ENCODE data around the gene PKD1L1.
"Not testable (repeated sequence)": the region's sequence is repeated elsewhere in the genome, so short reads cannot be mapped to it uniquely, and the experiment has no call there.

The PKD1L1 gene, protein sequence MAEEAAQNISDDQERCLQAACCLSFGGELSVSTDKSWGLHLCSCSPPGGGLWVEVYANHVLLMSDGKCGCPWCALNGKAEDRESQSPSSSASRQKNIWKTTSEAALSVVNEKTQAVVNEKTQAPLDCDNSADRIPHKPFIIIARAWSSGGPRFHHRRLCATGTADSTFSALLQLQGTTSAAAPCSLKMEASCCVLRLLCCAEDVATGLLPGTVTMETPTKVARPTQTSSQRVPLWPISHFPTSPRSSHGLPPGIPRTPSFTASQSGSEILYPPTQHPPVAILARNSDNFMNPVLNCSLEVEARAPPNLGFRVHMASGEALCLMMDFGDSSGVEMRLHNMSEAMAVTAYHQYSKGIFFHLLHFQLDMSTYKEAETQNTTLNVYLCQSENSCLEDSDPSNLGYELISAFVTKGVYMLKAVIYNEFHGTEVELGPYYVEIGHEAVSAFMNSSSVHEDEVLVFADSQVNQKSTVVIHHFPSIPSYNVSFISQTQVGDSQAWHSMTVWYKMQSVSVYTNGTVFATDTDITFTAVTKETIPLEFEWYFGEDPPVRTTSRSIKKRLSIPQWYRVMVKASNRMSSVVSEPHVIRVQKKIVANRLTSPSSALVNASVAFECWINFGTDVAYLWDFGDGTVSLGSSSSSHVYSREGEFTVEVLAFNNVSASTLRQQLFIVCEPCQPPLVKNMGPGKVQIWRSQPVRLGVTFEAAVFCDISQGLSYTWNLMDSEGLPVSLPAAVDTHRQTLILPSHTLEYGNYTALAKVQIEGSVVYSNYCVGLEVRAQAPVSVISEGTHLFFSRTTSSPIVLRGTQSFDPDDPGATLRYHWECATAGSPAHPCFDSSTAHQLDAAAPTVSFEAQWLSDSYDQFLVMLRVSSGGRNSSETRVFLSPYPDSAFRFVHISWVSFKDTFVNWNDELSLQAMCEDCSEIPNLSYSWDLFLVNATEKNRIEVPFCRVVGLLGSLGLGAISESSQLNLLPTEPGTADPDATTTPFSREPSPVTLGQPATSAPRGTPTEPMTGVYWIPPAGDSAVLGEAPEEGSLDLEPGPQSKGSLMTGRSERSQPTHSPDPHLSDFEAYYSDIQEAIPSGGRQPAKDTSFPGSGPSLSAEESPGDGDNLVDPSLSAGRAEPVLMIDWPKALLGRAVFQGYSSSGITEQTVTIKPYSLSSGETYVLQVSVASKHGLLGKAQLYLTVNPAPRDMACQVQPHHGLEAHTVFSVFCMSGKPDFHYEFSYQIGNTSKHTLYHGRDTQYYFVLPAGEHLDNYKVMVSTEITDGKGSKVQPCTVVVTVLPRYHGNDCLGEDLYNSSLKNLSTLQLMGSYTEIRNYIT (N-terminal part only)

GRCh38 chr7:47948141-47948790 is at the start of gene PKD1L1:
TSS of gene PKD1L1 (minus strand) at chr7:47948466. CDS start at chr7:47948440, 26 bp downstream.
- no peak for DNase-seq

GRCh38 chr7:47992446-47992845 is 44.2 kb upstream of the PKD1L1 start:
- DNase-seq, result no peak

DNA sequence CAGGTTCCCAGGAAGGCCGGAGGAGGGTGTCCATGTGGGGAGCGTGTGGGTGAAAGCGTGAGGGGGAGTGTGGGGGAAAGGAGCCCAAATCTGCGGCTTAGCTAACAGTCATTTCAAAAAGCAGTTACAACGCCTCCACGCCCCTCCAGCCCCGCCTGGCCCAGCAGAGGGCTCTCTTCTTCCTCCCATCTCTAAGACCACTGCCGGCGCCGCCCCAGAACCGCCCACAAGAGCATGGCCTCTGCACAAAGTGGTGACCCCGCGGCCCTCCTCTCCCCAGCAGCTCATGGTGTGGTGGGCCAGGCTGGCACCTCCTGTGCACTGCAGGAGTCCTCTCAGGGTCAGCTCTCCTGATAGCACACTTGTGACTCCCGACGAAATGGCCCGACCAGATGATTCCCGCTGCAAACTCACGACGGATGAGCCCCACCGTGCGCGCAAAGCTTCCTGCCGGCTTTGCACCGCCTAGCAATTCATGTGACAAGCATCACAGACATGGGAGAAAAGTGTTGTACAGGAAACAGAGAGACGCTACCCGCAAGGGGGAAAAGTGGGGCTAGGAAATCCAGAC is 43.6 kb upstream of the PKD1L1 start:
- peak; percentile 22 for DNase-seq

DNA sequence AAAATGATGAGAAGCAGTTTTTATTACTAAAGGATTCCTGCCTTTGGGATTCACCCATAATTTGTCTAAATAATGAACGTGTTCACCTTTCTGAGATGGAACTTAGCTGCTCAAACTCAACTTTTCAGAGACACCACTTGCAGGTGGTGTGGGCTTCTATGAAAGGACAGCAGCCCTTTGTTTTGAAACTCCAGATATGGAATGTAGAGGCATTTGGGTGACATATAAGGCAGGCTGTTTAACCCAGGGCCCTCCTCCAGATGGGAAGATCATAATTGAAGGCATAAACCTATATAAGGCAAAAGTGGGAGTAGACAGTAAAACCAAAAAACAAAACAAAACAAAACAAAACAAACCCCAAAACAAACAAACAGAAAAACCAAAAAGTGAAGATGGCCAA is 43.0 kb upstream of the PKD1L1 start:
- DNase-seq, result no peak

DNA sequence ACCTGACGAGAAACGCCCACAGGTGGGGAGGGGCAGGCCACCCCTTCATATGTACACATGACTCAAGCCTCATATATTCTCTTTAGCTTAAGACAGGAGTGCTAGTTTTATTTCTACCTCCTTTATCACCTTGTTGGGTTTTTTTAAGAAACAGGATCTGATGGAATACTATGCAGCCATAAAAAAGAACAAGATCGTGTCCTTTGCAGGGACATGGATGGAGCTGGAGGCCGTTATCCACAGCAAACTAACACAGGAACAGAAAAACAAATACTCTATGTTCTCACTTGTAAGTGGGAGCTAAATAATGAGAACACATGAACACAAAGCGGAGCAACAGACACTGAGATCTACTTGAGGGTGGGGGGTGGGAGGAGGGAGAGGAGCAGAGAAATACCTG is 42.3 kb upstream of the PKD1L1 start:
- no peak for DNase-seq

DNA sequence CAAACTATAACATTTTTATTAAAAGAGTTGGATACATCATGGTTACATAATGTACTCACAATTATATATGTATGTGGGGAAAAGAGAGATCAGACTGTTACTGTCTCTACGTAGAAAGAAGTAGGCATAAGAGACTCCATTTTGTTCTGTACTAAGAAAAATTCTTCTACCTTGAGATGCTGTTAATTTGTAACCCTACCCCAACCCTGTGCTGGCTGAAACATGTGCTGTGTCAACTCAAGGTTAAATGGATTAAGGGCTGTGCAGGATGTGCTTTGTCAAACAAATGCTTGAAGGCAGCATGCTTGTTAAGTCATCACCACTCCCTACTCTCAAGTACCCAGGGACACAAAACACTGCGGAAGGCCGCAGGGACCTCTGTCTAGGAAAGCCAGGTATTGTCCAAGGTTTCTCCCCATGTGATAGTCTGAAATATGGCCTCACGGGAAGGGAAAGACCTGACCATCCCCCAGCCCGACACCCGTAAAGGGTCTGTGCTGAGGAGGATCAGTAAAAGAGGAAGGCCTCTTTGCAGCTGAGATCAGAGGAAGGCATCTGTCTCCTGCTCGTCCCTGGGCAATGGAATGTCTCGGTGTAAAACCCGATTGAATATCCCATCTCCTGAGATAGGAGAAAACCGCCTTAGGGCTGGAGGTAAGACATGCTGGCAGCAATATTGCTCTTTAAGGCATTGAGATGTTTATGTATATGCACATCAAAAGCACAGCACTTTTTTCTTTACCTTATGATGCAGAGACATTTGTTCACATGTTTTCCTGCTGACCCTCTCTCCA is 41.5 kb upstream of the PKD1L1 start:
- not testable (repeated sequence) for DNase-seq

DNA sequence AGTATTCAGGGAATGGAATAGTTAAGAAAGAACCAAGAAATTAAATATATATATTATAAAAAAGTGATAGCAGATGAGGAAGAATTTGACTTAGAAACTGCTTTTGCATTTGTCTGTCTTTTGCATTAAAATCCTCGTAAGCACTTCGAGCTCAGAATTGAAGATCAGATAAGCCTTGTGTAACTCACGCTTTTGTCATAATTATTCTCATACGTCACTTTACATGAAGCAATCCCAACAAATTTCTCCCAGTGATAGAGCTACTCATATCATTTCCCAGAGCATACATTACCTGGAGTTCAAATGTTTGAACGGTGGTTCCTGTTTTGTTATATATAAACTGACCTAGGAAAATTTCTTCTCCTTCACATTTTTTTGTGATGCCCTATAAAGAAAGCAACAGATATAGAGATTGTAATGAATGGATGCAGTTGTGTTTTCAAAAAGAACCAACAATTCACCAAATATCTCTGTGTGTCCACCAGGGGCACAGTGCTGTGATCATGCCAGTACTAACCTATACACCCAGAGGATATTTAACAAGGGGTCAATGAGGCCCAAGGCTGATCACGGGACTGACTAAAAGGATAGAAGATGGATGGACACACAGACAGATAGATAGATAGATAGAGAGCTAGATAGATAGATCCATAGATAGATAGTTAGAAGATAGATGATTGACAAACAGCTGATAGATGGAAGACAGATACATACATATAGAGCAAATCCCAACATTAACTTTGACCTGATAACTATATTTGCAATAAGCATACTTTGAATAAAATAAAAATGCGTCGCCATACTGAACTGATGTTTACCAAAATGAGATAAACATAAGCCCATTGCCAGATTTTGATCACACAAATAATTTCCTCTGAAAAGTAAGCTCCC is 40.5 kb upstream of the PKD1L1 start:
- no peak for DNase-seq

DNA sequence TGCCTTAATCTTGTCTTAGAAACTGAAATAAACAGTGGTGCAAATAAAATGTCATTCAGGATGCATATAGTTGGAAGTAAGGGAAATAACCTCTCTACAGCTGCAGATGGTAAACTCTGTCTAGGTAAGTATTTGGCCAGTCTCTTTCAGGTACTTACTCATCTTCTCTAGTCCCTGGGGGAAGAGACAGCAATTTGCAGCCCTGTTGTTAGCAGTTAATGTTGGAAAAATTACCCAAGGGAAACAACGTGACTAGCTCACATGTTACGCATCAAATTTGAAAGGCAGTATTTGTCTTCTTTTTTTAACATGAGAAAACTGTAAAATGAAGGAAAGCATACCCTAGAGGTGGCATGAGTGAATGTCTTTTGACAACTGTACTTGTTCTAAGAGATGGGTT is 34.3 kb upstream of the PKD1L1 start:
- DNase-seq, result no peak

DNA sequence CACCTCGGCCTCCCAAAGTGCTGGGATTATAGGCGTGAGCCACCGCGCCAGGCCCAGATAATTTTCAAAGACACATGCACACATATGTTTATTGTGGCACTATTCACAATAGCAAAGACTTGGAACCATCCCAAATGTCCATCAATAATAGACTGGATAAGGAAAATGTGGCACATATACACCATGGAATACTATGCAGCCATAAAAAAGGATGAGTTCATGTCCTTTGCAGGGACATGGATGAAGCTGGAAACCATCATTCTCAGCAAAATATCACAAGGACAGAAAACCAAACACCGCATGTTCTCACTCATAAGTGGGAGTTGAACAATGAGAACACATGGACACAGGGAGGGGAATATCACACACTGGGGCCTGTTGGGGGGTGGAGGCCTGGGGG is 32.4 kb upstream of the PKD1L1 start:
- DNase-seq, result not testable (repeated sequence)

GRCh38 chr7:47979832-47980181 is 31.5 kb upstream of the PKD1L1 start:
- no peak for DNase-seq

DNA sequence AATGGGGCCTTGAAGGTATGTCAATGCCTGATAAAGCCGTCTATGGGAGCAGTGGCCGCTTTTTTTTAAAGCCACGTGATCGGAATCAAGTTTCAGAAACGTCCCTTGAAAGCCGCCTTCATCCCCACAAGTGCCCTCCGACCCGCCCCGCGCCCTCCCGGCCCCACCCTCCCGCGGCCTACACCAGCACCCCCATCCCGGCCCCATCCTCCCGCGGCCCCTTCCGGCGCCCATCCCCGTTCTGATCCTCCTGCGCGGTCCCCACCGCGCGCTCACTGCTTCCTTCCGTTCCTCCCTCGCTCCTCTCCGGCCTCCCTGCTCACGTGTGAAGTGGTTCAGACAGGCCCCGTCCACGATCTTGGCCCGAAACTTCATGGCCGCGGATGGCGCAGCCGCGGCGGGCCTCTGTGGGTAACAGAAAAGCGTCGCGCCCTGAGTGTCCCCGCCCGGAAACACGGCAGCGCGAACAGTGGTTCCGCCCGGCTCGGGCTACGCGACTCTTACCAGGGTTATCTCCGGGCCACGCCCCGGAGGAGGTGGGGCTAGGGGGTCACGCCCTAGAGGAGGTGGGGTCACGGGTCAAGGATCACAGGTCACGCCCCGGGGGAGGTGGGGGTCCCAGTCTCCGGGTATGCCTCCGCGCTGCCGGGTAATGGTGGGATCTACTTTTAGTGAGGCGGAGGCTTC is 31.0 kb upstream of the PKD1L1 start, which contains the start of gene HUS1:
Gene HUS1 (minus strand): TSS at position 471 of the 687 bp plus-strand sequence. CDS start 96 bp downstream, at position 375.
- peak; percentile 90 for DNase-seq

DNA sequence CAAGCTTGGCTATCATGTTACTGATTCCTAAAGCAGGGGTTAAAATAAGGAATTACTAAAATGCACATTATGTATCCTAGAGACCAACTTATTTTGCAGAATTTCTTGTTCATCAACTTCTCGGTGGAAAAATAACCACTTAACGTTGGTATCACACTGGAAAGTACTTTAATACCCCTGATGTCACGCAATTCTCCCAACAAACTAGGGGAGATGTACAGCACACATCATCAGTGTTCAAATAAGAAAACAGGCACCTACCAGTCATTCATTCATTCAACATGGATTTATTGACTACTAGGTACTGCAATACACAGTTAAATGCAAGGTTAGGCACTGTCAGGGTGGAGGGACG is 30.5 kb upstream of the PKD1L1 start:
- no peak for DNase-seq

DNA sequence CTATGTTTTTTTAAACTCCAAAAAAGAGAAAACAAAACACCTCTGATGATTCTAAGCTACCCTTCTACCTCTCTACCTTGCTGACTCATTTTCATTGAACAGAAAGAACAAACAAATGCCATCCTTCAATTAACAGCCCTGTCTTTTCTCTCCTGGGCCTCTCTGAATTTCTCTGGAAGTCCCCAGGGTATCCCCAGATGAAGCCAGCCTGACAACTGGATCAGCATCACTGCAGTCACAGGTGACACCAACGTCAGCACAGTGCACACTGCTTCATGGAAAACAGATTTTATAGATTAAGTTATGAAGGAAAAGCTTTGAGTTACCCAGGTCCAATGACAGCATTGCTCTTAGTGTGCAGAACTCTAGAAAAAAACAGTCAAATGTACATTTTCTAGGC is 25.5 kb upstream of the PKD1L1 start:
- no peak for DNase-seq

DNA sequence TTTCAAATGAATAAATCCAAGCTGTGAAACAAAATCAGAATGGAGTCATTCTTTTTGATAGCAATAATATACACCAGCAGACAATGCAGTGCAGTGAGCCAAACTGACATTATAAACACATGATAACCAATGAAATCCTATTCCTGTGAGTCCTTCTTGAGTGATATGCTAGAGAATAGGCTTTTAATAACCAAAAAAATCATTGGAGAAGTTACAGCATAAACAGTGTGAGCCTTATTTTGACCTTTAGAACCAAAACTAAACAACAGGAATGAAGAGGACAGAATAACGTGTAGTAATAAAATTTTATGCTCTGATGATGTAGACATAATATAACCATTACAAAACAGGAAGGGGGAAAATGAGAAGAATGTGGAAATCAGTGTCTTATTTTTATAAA is 22.5 kb upstream of the PKD1L1 start:
- DNase-seq, result no peak

DNA sequence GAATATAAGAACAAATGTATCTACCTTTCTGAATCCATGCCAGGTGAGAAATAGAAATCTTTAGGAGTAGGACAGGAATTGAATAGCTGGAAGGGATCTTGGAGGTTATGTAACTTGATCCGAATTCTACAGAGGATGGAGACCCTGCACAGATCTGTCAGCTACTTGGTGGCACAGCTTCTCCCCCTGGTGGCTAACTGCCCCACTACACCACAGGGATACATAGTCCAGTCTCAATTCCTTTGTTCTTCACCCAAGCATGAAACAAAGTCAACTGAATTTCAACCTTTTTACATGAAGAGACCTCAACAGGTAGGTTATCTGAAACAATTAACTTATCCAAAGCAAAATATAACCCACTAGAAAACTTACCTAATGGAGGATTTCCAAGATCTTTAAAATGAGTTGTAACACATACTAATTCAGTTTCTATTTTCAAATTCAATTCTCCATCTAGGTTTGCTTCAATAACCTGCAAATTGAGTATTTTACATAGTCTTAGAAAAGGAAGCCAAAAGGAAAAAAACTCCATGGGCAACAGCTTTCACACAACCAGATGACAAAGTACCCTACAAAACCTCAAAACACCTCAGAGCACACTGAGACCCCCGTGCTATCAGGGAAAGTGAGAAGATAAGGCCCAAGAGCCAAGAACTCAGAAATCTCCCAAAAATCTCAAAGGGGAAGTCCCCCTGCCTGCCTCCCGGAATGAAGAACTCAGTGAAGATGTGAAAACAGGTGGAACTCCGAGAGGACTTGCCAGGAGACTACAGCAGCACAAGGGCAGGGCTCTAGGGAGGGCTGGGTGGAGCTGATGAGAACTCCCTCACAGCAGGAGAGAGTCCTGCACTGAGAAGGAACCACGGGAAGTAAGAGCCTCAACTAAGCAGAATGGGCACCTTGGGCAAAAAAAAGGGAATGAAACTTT is 20.8 kb upstream of the PKD1L1 start:
- DNase-seq, result peak; percentile 15

- no peak for DNase-seq
Measured at GRCh38 chr7:47967708-47968107, 19.4 kb upstream of the PKD1L1 start.

DNA sequence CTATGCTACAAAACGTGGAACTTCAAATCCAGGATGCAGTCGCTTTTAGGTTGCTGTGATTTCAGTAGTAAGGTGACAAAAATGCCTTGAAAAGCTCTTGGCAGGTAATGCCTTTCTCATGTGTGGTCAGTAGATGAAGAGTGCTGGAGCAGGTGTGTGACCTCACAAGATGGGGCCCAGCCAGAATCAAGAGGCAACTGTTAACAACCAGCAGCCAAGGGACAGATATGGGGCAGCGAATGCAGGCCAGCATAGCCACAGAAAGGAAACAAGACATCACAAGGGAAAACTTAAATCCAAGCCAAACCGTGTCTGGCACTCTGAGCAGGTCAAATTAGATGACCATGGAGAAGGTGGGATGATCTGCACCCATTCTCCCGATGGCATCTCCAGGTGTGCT is 18.9 kb upstream of the PKD1L1 start:
- DNase-seq, result no peak

DNA sequence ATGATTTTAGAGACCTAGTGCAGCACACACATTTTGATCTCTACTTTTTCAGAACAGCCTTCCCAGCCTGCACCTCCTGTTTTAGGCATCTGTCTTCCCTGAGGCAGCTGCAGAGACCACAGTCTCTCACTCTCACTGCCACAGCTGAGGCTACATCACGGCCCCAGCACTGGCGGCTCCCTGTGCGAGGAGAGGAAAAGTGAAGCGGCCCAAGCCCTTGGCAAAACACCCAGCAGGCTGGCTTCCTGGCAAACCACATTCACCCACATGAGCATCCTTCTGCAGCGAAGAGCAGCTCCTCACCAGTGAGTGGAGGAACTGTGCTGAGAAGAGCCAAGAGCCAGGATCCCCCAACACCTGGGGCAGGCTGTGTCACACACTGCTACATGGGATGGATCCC is 17.2 kb upstream of the PKD1L1 start:
- no peak for DNase-seq

DNA sequence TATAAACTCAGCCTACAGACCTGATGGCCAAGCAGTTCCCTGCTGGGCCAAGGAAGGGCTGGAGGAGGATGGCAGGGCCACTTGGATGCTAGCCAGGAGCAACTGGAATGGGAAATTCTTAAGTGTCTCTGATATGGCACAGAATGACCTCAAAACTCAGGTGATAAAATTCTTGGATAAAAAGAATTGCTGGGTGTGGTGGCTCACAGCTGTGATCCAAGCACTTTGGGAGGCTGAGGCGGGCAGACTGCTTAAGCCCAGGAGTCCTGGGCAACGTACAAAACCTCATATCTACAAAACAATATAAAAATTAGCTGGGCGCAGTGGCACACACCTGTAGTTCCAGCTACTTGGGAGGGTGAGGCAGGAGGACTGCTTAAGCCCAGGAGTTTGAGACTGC is 14.0 kb upstream of the PKD1L1 start:
- DNase-seq, result no peak

Measured in NCI-H226 (cell line).